ENCODE data around the gene KIF24.
"Not testable (repeated sequence)": the region's sequence is repeated elsewhere in the genome, so short reads cannot be mapped to it uniquely, and the experiment has no call there.

GRCh38 chr9:34367751-34368410 is 38.8 kb upstream of the KIF24 start:
- TF ChIP-seq POLR2A, CTCF, POLR2AphosphoS5, EP300 (IDR thresholded peaks at IDR 0.05): not testable (repeated sequence)
